Forelimb muscle (tissue), 1 donor: Measurements from ENCODE around the gene PHTF1. TPM values are rescaled to one million over a fixed set of nuclear protein-coding genes. Genes with fewer than 3 reads are reported as not detected.

Experiments
- DNase-seq: peaks from one replicate; pipeline ENCODE4 v3.0.0-alpha.2; 2013; ENCODE audit warnings: low read depth
- polyA plus RNA-seq: library from polyadenylated mRNA; unstranded; fragments of 120-200 nt; gene quantifications from one replicate; pipeline ENCODE4 v1.2.1, GENCODE V29; 2013; ENCODE audit not compliant: insufficient read length

Gene PHTF1
- polyA plus RNA-seq = 13.8 TPM

GRCh38 chr1:113759333-113760101, at the start of gene PHTF1:
PHTF1 (minus strand) TSS chr1:113759486; CDS start chr1:113758703, 783 bp downstream.
- DNase-seq = no peak

GRCh38 chr1:113808450-113809195, 49.3 kb upstream of the PHTF1 start:
- DNase-seq = no peak

- DNase-seq = no peak
Measured at GRCh38 chr1:113805639-113806038, 46.4 kb upstream of the PHTF1 start.

- no peak for DNase-seq
Measured at GRCh38 chr1:113805256-113805531, 45.9 kb upstream of the PHTF1 start.

- no peak for DNase-seq
Measured at GRCh38 chr1:113804421-113805255, 45.4 kb upstream of the PHTF1 start.

GRCh38 chr1:113802367-113803007, 43.2 kb upstream of the PHTF1 start:
- no peak for DNase-seq

GRCh38 chr1:113800487-113800886, 41.2 kb upstream of the PHTF1 start:
- no peak for DNase-seq

GRCh38 chr1:113797472-113797871, 38.2 kb upstream of the PHTF1 start:
- DNase-seq = no peak

- DNase-seq = no peak
Measured at GRCh38 chr1:113793878-113794834, 34.9 kb upstream of the PHTF1 start.

- DNase-seq = no peak
Measured at GRCh38 chr1:113792986-113793385, 33.7 kb upstream of the PHTF1 start.

- no peak for DNase-seq
Measured at GRCh38 chr1:113792471-113792870, 33.2 kb upstream of the PHTF1 start.

GRCh38 chr1:113788802-113789201, 29.5 kb upstream of the PHTF1 start:
- DNase-seq = no peak

GRCh38 chr1:113787663-113788062, 28.4 kb upstream of the PHTF1 start:
- DNase-seq = no peak

- DNase-seq = no peak
Measured at GRCh38 chr1:113786069-113786468, 26.8 kb upstream of the PHTF1 start.

- no peak for DNase-seq
Measured at GRCh38 chr1:113784104-113784779, 25.0 kb upstream of the PHTF1 start.

GRCh38 chr1:113783254-113784103, 24.2 kb upstream of the PHTF1 start:
- DNase-seq = no peak

- DNase-seq = no peak
Measured at GRCh38 chr1:113782406-113782805, 23.1 kb upstream of the PHTF1 start.

- no peak for DNase-seq
Measured at GRCh38 chr1:113780374-113781146, 21.3 kb upstream of the PHTF1 start.
